ENCODE measurements around the gene RGS3.

RGS3 gene

DNA sequence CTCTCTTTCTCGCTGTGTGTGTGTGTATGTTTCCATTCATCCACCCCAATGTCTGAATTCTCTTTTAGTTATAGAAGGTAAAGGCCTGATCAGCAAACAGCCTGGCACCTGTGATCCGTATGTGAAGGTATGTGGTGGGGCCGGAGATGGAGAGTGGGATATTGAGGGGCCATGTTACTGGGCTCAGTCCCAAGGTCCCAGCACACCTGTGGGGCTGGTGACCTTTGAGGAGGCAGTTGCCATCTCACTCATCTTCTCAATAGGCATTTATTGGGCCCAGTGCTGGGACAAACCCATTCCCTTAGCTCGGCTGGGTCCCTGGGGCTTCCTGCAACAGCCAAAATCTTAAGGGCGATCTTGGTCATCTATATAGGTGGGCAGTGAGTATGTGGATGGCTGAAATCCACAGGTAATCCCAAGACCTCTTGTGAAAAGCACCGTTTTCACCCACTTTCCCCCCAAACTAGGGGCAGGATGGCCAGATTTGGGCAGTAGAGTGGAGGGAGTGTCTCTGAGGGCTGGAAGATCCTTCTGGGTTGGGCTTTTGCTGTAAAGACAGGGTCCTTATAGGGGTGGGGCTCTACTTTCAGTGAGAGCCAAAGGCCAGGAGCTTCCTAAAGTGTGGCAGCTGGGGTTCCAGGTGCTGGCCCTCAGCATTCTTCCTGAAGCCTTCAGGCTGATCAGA, 19.6 kb downstream of the RGS3 start:
- in situ Hi-C loops (cut with MboI; ENCODE audit: low sequenced_read_pairs, unreplicated experiment), result no loop called here
- no peak for DNase-seq (ENCODE audit: low spot score)
- TF ChIP-seq, protein P1, sequence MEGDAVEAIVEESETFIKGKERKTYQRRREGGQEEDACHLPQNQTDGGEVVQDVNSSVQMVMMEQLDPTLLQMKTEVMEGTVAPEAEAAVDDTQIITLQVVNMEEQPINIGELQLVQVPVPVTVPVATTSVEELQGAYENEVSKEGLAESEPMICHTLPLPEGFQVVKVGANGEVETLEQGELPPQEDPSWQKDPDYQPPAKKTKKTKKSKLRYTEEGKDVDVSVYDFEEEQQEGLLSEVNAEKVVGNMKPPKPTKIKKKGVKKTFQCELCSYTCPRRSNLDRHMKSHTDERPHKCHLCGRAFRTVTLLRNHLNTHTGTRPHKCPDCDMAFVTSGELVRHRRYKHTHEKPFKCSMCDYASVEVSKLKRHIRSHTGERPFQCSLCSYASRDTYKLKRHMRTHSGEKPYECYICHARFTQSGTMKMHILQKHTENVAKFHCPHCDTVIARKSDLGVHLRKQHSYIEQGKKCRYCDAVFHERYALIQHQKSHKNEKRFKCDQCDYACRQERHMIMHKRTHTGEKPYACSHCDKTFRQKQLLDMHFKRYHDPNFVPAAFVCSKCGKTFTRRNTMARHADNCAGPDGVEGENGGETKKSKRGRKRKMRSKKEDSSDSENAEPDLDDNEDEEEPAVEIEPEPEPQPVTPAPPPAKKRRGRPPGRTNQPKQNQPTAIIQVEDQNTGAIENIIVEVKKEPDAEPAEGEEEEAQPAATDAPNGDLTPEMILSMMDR (IDR thresholded peaks at IDR 0.05; ENCODE audit: borderline replicate concordance, control extremely low read depth, extremely low read depth, insufficient read depth, missing control alignments), result no peak

DNA sequence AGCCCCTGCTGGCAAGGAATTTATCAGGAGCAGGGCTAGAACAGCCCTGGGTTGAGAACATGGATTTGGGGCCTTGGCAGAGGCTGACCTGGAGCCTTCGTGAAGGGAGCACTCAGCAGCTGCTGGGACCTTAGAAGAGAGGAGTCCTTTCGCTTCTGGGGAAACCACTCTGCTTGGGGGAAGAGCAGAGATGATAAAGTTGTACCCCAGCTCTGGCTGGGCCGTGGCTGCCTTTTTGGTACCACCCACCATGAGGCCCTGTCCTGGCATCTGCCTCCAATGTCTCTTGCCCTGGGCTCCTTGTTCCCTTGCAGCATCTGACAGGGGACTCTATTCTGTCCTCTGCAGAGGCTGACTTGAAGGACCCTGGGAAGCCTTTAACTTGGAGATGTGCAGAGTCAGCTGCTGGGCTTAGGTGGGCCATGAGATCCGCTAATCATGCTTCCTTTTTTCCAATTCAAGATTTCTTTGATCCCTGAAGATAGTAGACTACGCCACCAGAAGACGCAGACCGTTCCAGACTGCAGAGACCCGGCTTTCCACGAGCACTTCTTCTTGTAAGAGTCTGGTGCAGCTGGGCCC, 20.2 kb downstream of the RGS3 start:
- TF ChIP-seq, protein P1 (IDR thresholded peaks at IDR 0.05; ENCODE audit: borderline replicate concordance, control extremely low read depth, extremely low read depth, insufficient read depth, missing control alignments), result no peak
- in situ Hi-C loops (cut with MboI; ENCODE audit: low sequenced_read_pairs, unreplicated experiment), result no loop called here
- DNase-seq (ENCODE audit: low spot score), result no peak

DNA sequence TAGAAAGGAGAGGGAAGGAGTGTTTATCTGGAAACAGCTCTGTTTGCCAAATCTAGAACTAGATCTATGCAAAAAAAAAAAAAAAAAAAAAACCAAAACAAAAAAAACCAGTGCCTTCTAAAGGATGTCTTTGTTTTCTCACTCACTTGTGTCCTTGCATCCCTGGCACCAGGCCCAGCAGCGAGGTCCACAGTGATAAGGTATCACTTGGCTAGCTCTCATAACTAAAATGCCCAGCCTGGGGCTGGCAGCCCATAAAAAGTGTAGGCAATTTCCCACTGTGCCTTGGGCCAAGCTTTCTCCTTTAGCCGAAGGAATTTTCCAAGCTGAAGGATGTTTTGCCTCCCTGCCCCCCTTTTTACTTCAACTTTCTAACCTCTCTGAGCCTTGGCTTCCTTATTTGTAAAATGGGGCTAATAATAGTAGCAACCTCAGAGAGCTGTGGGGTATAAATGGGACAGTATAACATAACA, 20.8 kb downstream of the RGS3 start:
- no peak for DNase-seq (ENCODE audit: low spot score)
- TF ChIP-seq, protein P1 (IDR thresholded peaks at IDR 0.05; ENCODE audit: borderline replicate concordance, control extremely low read depth, extremely low read depth, insufficient read depth, missing control alignments), result no peak
- in situ Hi-C loops (cut with MboI; ENCODE audit: low sequenced_read_pairs, unreplicated experiment), result no loop called here

DNA sequence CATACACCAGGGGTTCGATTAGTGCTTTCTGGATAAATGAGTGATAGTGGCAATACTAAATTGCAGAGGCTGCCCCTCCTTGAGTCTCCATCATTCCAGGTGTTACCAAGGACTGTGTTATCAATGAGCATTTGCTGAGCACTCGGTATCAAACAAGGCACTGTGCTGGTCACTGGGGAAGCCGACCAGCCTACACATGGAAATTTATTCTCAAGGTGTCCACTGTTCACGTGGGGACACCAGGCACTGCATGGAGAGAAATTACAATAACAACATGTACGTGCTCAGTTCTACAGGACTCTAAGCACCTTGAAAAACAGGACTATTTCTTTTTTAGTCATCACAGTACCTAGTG, 22.2 kb downstream of the RGS3 start:
- no peak for DNase-seq (ENCODE audit: low spot score)
- TF ChIP-seq, protein P1 (IDR thresholded peaks at IDR 0.05; ENCODE audit: borderline replicate concordance, control extremely low read depth, extremely low read depth, insufficient read depth, missing control alignments), result no peak
- in situ Hi-C loops (cut with MboI; ENCODE audit: low sequenced_read_pairs, unreplicated experiment), result no loop called here

DNA sequence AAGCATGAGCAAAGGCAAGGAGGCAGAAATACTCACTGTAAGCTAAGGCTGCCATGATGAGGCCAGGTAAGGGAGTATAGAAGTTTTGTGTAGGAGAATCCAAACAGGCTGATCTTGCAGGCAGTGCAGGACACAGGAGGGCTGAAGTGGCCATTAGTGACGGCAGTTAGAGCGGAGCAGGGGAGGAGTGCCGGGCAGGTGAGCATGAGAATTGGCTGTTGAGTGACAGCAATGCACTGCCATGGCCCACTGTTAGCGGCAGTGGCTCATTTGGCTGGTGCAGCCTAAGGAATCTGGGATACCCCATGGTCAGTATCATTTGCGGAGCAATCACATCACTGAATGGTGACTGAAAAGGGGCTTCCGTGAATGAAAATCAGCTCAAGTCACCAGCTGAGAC, 22.8 kb downstream of the RGS3 start:
- TF ChIP-seq, protein P1 (IDR thresholded peaks at IDR 0.05; ENCODE audit: borderline replicate concordance, control extremely low read depth, extremely low read depth, insufficient read depth, missing control alignments), result no peak
- in situ Hi-C loops (cut with MboI; ENCODE audit: low sequenced_read_pairs, unreplicated experiment), result no loop called here
- no peak for DNase-seq (ENCODE audit: low spot score)

DNA sequence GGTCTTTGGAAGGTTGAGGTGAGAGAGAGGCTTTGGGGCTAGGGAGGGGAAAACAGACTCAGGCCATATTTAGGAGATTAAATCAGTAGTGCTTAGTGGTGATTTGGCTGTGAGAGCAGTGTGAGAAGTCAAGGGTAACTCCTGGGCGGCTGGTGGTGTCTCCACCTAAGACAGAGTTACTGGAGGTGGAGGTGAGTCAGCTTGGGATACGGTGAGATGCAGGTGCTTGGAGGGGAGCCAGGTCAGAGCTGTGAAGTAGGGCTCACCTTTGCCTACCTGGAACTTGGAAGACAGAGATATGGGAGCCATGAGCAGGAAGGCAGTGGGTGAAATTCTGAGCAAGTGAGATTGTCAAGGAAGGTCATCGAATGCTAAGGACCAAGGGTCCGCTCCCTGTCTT, 24.5 kb downstream of the RGS3 start:
- in situ Hi-C loops (cut with MboI; ENCODE audit: low sequenced_read_pairs, unreplicated experiment), result no loop called here
- TF ChIP-seq, protein P1 (IDR thresholded peaks at IDR 0.05; ENCODE audit: borderline replicate concordance, control extremely low read depth, extremely low read depth, insufficient read depth, missing control alignments), result no peak
- no peak for DNase-seq (ENCODE audit: low spot score)

Data from GM13976 (cell line).